Stomach (tissue), 9 donors: ENCODE data around the gene DDC. TPM values are rescaled to one million over a fixed set of nuclear protein-coding genes. Genes with fewer than 3 reads are reported as not detected.

Experiments
- DNase-seq, 2 donors: peaks; one replicate each; pipeline versions ENCODE4 v3.0.0 to v3.0.0-alpha.2; 2013 to 2019
- H3K27ac ChIP-seq, 5 donors: fragments of 200-600 bp in 4 of 5; sonication (generic) in 4 of 5; one replicate each; pipeline ENCODE4 v1.5.1; 2013 to 2019; ENCODE audit warnings: mild to moderate bottlenecking in 1 of 5, moderate library complexity in 1 of 5
- H3K27me3 ChIP-seq, 3 donors: fragments of 200-600 bp; sonication (generic); one replicate each; pipeline ENCODE4 v1.5.1; 2017 to 2019; ENCODE audit warnings: mixed run types in 1 of 3
- H3K36me3 ChIP-seq, 4 donors: fragments of 200-600 bp; sonication (generic); 1 replicate in 3 of 4; 2 replicates in 1 of 4; pipeline ENCODE4 v1.5.1; 2016 to 2019
- H3K4me1 ChIP-seq, 4 donors: fragments of 200-600 bp; sonication (generic); one replicate each; pipeline ENCODE4 v1.5.1; 2016 to 2019
- H3K4me3 ChIP-seq, 4 donors: fragments of 200-600 bp; sonication (generic) in 3 of 4; one replicate each; pipeline ENCODE4 v1.5.1; 2016 to 2019; ENCODE audit warnings: mild to moderate bottlenecking in 1 of 4
- H3K9me3 ChIP-seq, 4 donors: fragments of 200-600 bp; sonication (generic); one replicate each; pipeline ENCODE4 v1.5.1; 2016 to 2019
- EP300 ChIP-seq: sonication (generic); formaldehyde crosslinking; IDR thresholded peaks from one replicate; pipeline ENCODE4 v1.6.1; 2017; ENCODE audit warnings: antibody characterized with exemption
- POLR2A ChIP-seq, 4 donors: fragments of 450-650 bp; IDR thresholded peaks; one replicate each; pipeline ENCODE4 v1.6.1; 2016; ENCODE audit warnings: antibody characterized with exemption in 4 of 4, control low read depth in 2 of 4, mild to moderate bottlenecking in 1 of 4, moderate library complexity in 1 of 4
- POLR2AphosphoS5 ChIP-seq, 3 donors: sonication (generic); formaldehyde crosslinking; IDR thresholded peaks; one replicate each; pipeline ENCODE4 v1.6.1; 2016; ENCODE audit warnings: antibody characterized with exemption in 3 of 3
- WGBS, 5 donors: extraction: QIAGEN DNeasy Blood & Tissue Kit in 3 of 5; methylation state at CpG; one replicate each; pipeline versions ENCODE4 v1.1.5 to v1.1.7; 2013 to 2018; 5-methylcytosine and 5-hydroxymethylcytosine counted together
- intact Hi-C: fragments of 100-400 bp; cut with DNase I; formaldehyde crosslinking; loops from one replicate; pipeline ENCODE4 v1.15.1; 2023; ENCODE audit warnings: low total_unique reads
- polyA plus RNA-seq, 3 donors: library from polyadenylated mRNA; stranded (reverse); fragments of 200-250 nt; gene quantifications; one replicate each; pipeline ENCODE4 v1.2.3, GENCODE V29; 2013
- total RNA-seq, 5 donors: library from RNA; depleted of rRNA; stranded (reverse); fragments of >200 nt; gene quantifications; one replicate each; pipeline versions ENCODE4 v1.1.0 to v1.2.3, GENCODE V29; 2014 to 2016
- TF ChIP-seq, protein P1 (sequence below), 7 experiments: fragments of 450-650 bp in 4 of 7; fragments of 200-600 bp in 3 of 7; sonication (generic) in 3 of 7; IDR thresholded peaks; one replicate each; pipeline ENCODE4 v1.5.1; 2016 to 2019; ENCODE audit warnings: antibody characterized with exemption in 7 of 7, control low read depth in 2 of 7, mild to moderate bottlenecking in 1 of 7
- donor health status: healthy with polysubstance abuse.
- donor health status: Bipolar disorder and iron deficiency.
- donor health status: healthy.

Gene DDC
- total and polyA plus RNA-seq, 8 donors: 0.95 to 95.0 (median 4.7) TPM; not detected in 3

DNA sequence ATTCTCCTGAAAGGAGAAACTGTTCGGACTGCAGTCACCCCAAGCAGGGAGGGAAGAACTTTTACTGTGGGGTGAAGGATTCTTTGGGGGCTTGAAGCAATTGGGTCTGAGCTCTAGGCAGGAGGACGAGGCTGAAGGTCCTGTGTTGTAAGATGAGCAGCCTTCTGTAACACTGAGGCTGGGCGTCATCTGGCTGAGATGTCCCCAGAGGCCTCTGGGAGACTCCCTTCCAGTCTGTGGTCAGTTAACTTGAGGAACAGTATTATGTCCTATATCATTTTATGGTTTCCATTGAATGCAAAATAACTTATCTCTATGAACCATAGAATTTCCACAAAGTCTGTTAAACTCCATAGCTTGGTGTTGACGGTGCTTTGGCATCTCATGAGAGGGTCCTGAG lies 141.3 kb downstream of the DDC start:
- Histone ChIP-seq H3K4me1 (no peaks in the 10 kb centered on the region), H3K27me3 (no peaks in the 10 kb centered on the region), H3K4me3 (no peak overlapping the region), H3K27ac (no peak overlapping the region), H3K36me3 (no peaks in the 10 kb centered on the region), H3K9me3 (no peaks in the 10 kb centered on the region)
- DNase-seq: no peak
- TF ChIP-seq EP300 (no peak), POLR2A (IDR thresholded peaks at IDR 0.05) (no peak), POLR2AphosphoS5 (IDR thresholded peaks at IDR 0.05) (no peak)
- TF ChIP-seq, protein P1, sequence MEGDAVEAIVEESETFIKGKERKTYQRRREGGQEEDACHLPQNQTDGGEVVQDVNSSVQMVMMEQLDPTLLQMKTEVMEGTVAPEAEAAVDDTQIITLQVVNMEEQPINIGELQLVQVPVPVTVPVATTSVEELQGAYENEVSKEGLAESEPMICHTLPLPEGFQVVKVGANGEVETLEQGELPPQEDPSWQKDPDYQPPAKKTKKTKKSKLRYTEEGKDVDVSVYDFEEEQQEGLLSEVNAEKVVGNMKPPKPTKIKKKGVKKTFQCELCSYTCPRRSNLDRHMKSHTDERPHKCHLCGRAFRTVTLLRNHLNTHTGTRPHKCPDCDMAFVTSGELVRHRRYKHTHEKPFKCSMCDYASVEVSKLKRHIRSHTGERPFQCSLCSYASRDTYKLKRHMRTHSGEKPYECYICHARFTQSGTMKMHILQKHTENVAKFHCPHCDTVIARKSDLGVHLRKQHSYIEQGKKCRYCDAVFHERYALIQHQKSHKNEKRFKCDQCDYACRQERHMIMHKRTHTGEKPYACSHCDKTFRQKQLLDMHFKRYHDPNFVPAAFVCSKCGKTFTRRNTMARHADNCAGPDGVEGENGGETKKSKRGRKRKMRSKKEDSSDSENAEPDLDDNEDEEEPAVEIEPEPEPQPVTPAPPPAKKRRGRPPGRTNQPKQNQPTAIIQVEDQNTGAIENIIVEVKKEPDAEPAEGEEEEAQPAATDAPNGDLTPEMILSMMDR (IDR thresholded peaks at IDR 0.05): no peak
- intact Hi-C loops: no loop called here
- WGBS, 5 donors: 68 to 79% (median 76%) methylated on average over 4 of the region's 4 CpGs

DNA sequence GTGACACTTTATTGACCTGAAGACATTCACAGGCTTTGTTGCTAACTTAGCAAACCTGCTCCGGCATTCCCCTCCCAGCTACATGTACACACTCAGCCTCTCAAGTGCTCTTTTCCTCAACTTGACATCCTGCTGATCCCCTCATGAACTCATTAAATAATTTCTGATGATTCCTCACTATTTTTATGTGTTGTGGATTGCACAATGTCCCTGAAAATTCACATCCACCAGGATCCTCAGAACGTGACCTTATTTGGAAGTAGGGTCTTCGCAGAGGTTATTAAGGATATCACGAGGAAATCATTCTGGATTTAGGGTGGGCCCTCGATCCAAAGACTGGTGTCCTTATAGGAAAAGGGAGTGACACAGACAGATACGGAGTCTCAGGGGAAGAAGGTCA lies 142.3 kb downstream of the DDC start:
- no peak for TF ChIP-seq POLR2A (IDR thresholded peaks at IDR 0.05)
- no peak for TF ChIP-seq POLR2AphosphoS5 (IDR thresholded peaks at IDR 0.05)
- TF ChIP-seq, protein P1 (IDR thresholded peaks at IDR 0.05): no peak
- no peak for TF ChIP-seq EP300
- peaks cover 0 to 4% (median 0%) of the 10 kb centered on the region in 4 donors for H3K4me1 ChIP-seq
- intact Hi-C loops: no loop called here
- DNase-seq: no peak
- H3K9me3 ChIP-seq: no peaks in the 10 kb centered on the region
- H3K27ac ChIP-seq: no peak overlapping the region
- no peaks in the 10 kb centered on the region for H3K27me3 ChIP-seq
- H3K36me3 ChIP-seq: no peaks in the 10 kb centered on the region
- H3K4me3 ChIP-seq: no peak overlapping the region
- WGBS, 5 donors: 73 to 92% (median 89%) methylated on average over 6 of the region's 6 CpGs

DNA sequence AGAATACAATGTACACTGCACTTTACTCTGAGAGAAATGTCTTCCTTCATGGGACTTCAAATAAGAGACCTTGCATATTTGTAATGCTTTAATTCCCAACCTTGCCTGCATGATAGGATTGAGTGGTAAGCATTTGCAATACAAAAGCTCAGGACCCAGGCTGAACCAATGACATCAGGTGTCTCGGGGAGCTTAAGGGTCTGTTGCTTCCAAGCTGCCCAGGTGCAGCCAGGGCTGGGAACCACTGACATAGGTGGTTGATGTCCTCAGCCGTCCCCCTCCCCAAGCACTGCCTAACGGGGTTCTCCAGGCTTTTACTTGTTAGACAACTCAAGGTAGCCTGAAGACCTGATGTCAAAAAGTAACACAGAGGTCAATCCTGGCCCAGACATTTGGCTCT lies 144.2 kb downstream of the DDC start:
- H3K4me1 ChIP-seq: peaks cover 0 to 18% (median 0%) of the 10 kb centered on the region in 4 donors
- intact Hi-C loops: no loop called here
- H3K27me3 ChIP-seq: no peaks in the 10 kb centered on the region
- H3K36me3 ChIP-seq: no peaks in the 10 kb centered on the region
- H3K9me3 ChIP-seq: no peaks in the 10 kb centered on the region
- TF ChIP-seq POLR2A (IDR thresholded peaks at IDR 0.05) (no peak), POLR2AphosphoS5 (IDR thresholded peaks at IDR 0.05) (no peak), EP300 (no peak)
- TF ChIP-seq, protein P1 (IDR thresholded peaks at IDR 0.05): no peak
- no peak for DNase-seq
- 58 to 81% (median 72%) methylated on average over 3 of the region's 3 CpGs for WGBS, 5 donors
- H3K4me3 ChIP-seq: no peak overlapping the region
- no peak overlapping the region for H3K27ac ChIP-seq

DNA sequence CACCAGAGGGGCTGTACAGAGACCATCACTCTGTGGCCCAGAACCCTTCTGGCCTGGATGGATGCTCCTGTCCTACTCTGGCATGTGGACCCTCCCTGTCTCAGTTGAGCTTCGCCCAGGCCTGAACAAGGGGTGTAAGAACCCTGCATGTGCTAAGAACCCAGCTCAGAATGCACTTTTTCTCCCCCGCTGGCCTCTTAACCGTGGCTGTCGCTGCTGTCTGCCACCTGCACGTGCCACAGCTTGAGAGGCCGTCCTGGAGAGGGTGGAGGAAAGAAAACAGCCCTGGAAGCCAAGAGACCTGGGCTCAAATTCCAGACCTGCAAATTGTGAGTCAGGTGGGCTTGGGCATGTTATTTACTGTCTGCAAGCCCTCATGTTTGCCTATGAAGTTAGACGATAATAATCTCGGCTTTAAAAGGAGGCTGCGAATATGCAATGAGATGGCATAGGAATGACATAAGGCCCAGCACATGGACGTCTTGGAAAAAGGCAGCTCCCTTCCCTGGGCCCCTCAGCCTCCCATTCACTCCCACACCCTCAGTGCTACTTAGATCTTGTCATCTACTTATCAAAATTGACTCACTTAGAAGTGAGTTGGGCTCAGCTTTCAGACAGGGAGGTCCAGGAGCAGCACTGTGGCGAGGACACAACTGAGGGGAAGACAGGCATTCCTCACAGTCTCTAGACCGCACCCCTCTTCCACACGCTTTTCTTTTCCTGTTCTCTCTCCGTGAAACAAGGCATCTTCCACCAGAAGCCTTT lies 146.5 kb downstream of the DDC start:
- peaks cover 0 to 18% (median 0%) of the 10 kb centered on the region in 4 donors for H3K4me1 ChIP-seq
- H3K36me3 ChIP-seq: no peaks in the 10 kb centered on the region
- intact Hi-C loops: loop anchor here (10.0 kb wide), 1 partner anchor 214 kb away; no protein-coding TSS in a partner anchor
- WGBS, 5 donors: 60 to 68% (median 62%) methylated on average over 14 of the region's 14 CpGs
- no peaks in the 10 kb centered on the region for H3K9me3 ChIP-seq
- no peak overlapping the region for H3K4me3 ChIP-seq
- no peak overlapping the region for H3K27ac ChIP-seq
- TF ChIP-seq POLR2AphosphoS5 (IDR thresholded peaks at IDR 0.05): no peak
- no peak for TF ChIP-seq EP300
- no peak for TF ChIP-seq POLR2A (IDR thresholded peaks at IDR 0.05)
- TF ChIP-seq, protein P1 (IDR thresholded peaks at IDR 0.05): no peak
- DNase-seq: no peak
- H3K27me3 ChIP-seq: no peaks in the 10 kb centered on the region
